Skeletal muscle satellite cell (primary cell): Measurements from ENCODE around the gene SPARC.
"Not testable (repeated sequence)": the region's sequence is repeated elsewhere in the genome, so short reads cannot be mapped to it uniquely, and the experiment has no call there.

Experiments used
- H3K27me3 ChIP-seq: 2 replicates; pipeline ENCODE4 v1.7.0; 2013; ENCODE audit warnings: low read length; ENCODE audit not compliant: control insufficient read depth, insufficient read depth
- H3K36me3 ChIP-seq: 2 replicates; pipeline ENCODE4 v1.7.0; 2013; ENCODE audit warnings: mild to moderate bottlenecking, control low read depth, low read length; ENCODE audit not compliant: insufficient read depth
- H3K4me1 ChIP-seq: 2 replicates; pipeline ENCODE4 v1.7.0; 2013; ENCODE audit warnings: low read length; ENCODE audit not compliant: control insufficient read depth, insufficient read depth
- H3K4me2 ChIP-seq: 2 replicates; pipeline ENCODE4 v1.7.0; 2013; ENCODE audit warnings: mild to moderate bottlenecking, low read length
- H3K4me3 ChIP-seq: 2 replicates; pipeline ENCODE4 v1.7.0; 2013; ENCODE audit warnings: low read length
- H3K9ac ChIP-seq: 2 replicates; pipeline ENCODE4 v1.7.0; 2013; ENCODE audit warnings: mild to moderate bottlenecking, low read depth, low read length, moderate library complexity
- H3K9me3 ChIP-seq: replicated peaks from 2 replicates; pipeline ENCODE4 v1.7.0; 2013; ENCODE audit warnings: mild to moderate bottlenecking, control low read depth, low read length

The SPARC gene

DNA sequence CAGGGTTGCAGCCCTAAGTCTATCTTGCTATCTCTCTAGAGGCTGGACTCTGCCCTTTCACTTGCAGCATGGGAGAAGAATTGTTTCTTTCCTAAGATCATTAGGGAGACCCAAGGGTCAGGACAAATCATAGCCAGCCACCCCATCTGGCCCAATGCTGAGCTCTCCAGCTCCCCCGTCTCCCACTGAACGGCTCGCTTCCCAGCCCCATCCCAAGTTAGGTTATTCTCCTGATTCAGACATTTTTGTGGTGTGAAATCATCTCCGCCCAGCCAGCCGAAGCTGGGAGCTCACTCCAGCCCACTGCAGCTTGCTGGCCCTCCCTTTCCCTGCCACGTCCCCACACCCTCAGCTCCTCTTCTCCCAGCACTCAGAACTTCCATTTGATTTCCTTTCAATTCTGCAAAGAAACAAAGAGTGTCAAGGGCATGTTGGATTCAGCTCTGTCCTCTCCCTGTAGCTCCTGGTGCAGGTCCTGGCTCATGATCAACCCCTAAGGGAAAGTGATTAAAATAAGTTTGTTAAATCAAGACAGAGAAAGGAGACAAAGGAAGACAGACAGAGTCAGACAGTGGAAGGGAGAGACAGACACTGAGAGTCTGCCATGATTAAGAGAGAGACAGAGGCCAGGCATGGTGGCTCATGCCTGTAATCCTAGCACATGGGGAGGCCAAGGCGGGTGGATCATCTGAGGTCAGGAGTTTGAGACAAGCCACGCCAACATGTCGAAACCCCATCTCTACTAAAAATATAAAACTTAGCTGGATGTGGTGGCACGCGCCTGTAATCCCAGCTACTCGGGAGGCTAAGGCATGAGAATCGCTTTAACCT, 12.6 kb upstream of the SPARC start:
- peak overlapping the region; percentile 65 for H3K4me2 ChIP-seq
- H3K4me3 ChIP-seq, result peak overlapping the region; percentile 11
- no peaks in the 10 kb centered on the region for H3K36me3 ChIP-seq
- H3K4me1 ChIP-seq, result peaks cover 54% of the 10 kb centered on the region
- H3K9me3 ChIP-seq, result no peaks in the 10 kb centered on the region
- no peaks in the 10 kb centered on the region for H3K27me3 ChIP-seq
- peak overlapping the region; percentile 83 for H3K9ac ChIP-seq

GRCh38 chr5:151698081-151698480, 11.4 kb upstream of the SPARC start:
- H3K27me3 ChIP-seq, H3K9me3 ChIP-seq, H3K4me3 ChIP-seq, H3K4me2 ChIP-seq, H3K9ac ChIP-seq, H3K36me3 ChIP-seq: not testable (repeated sequence)
- peaks cover 61% of the 10 kb centered on the region for H3K4me1 ChIP-seq

GRCh38 chr5:151697452-151697851, 10.7 kb upstream of the SPARC start:
- Histone ChIP-seq H3K9me3 (no peaks in the 10 kb centered on the region), H3K36me3 (no peaks in the 10 kb centered on the region), H3K4me2 (peak overlapping the region; percentile 63), H3K9ac (peak overlapping the region; percentile 76), H3K4me1 (peaks cover 61% of the 10 kb centered on the region), H3K27me3 (no peaks in the 10 kb centered on the region), H3K4me3 (peak overlapping the region; percentile 1)

GRCh38 chr5:151696470-151697061, 9.9 kb upstream of the SPARC start:
- Histone ChIP-seq H3K4me1 (peaks cover 61% of the 10 kb centered on the region), H3K9me3 (no peaks in the 10 kb centered on the region), H3K27me3 (no peaks in the 10 kb centered on the region), H3K4me3 (peak overlapping the region; percentile 44), H3K36me3 (no peaks in the 10 kb centered on the region), H3K9ac (peak overlapping the region; percentile 76), H3K4me2 (peak overlapping the region; percentile 63)

DNA sequence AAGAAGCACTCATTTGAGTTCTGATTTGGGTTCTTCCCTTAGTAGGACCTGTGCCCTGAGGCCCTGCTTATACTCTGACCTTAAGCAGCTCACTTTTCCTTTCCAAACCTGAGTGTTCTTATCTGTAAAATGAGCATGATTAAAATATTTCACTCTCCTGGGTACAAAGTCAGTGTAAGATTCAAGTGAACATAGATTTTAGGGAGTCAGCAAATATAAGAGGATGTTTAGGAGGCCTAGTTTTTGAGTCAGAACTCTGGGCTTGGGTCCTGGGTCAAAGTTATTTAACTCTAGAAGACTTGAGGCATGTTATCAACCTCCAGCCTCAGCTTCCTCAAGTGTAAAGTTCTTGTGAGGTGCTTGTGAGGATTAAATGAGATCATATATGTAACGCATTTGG, 8.7 kb upstream of the SPARC start:
- Histone ChIP-seq H3K4me2 (no peak overlapping the region), H3K9ac (peak overlapping the region; percentile 76), H3K4me3 (no peak overlapping the region), H3K36me3 (no peaks in the 10 kb centered on the region), H3K27me3 (no peaks in the 10 kb centered on the region), H3K9me3 (no peaks in the 10 kb centered on the region), H3K4me1 (peaks cover 57% of the 10 kb centered on the region)

DNA sequence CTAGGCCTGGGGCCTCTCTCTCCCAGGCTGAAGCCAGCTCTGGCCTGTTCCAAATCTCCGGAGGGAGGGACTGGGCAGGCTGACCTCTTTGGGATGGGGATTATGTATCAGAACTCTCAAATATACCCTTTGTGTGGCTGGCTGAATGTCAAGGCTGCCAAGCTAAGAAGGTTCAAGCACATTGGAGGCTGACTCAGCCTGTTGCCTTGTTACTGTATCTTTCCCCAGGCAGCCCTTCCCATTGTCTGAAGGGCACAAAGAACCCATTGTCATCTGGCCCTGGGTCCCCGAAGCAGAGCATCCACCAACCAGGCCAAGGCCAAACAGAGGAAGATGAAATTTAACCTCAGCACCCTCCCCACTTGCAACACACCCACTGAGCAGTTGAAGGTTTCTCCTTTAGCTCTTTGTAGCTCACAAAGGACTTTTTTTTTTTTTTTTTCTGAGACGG, 7.3 kb upstream of the SPARC start:
- H3K4me3 ChIP-seq, result no peak overlapping the region
- H3K9ac ChIP-seq, result no peak overlapping the region
- H3K4me2 ChIP-seq, result no peak overlapping the region
- H3K9me3 ChIP-seq, result no peaks in the 10 kb centered on the region
- H3K4me1 ChIP-seq, result peaks cover 44% of the 10 kb centered on the region
- no peaks in the 10 kb centered on the region for H3K27me3 ChIP-seq
- H3K36me3 ChIP-seq, result no peaks in the 10 kb centered on the region

DNA sequence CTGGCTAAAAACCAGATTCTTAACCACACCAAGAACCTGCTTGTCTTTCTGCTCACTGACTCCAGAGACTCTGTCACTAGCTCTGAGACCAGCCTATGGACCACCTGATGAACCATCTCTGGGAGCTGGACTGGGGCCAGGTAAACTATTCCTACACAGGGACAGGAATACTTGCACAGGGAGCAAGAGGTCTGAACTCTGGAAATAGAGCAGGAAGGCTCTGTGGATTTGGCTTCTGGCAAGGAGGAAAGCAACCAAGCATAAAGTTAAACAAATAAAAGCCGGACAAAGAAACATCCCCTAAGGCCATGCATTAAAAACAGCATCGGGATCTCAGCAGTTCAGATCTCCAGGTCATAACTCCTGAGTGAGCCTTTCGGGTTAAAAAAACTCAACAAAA, 5.6 kb upstream of the SPARC start:
- no peaks in the 10 kb centered on the region for H3K27me3 ChIP-seq
- peaks cover 38% of the 10 kb centered on the region for H3K4me1 ChIP-seq
- no peaks in the 10 kb centered on the region for H3K36me3 ChIP-seq
- H3K9ac ChIP-seq, result no peak overlapping the region
- no peaks in the 10 kb centered on the region for H3K9me3 ChIP-seq
- H3K4me3 ChIP-seq, result no peak overlapping the region
- H3K4me2 ChIP-seq, result no peak overlapping the region

GRCh38 chr5:151691706-151692105, 5.0 kb upstream of the SPARC start:
- Histone ChIP-seq H3K4me3 (no peak overlapping the region), H3K36me3 (no peaks in the 10 kb centered on the region), H3K4me2 (no peak overlapping the region), H3K9ac (no peak overlapping the region), H3K27me3 (no peaks in the 10 kb centered on the region), H3K4me1 (peaks cover 37% of the 10 kb centered on the region), H3K9me3 (no peaks in the 10 kb centered on the region)

GRCh38 chr5:151689591-151689990, 2.9 kb upstream of the SPARC start:
- not testable (repeated sequence) for H3K4me3 ChIP-seq, H3K27me3 ChIP-seq, H3K4me2 ChIP-seq, H3K9ac ChIP-seq, H3K9me3 ChIP-seq
- Histone ChIP-seq H3K36me3 (peaks cover 13% of the 10 kb centered on the region), H3K4me1 (peaks cover 19% of the 10 kb centered on the region)

GRCh38 chr5:151688436-151688835, 1.7 kb upstream of the SPARC start:
- no peak overlapping the region for H3K4me3 ChIP-seq
- no peaks in the 10 kb centered on the region for H3K27me3 ChIP-seq
- H3K9me3 ChIP-seq, result no peaks in the 10 kb centered on the region
- H3K36me3 ChIP-seq, result peaks cover 23% of the 10 kb centered on the region
- no peak overlapping the region for H3K9ac ChIP-seq
- H3K4me2 ChIP-seq, result no peak overlapping the region
- peaks cover 21% of the 10 kb centered on the region for H3K4me1 ChIP-seq

- peak overlapping the region; percentile 97 for H3K9ac ChIP-seq
- peak overlapping the region; percentile 88 for H3K4me3 ChIP-seq
Observed at GRCh38 chr5:151685749-151686673, 704 bp downstream of the SPARC start.

More at GRCh38 chr5:151685749-151686673, 704 bp downstream of the SPARC start:
- Histone ChIP-seq H3K36me3 (peaks cover 44% of the 10 kb centered on the region), H3K4me1 (peaks cover 44% of the 10 kb centered on the region), H3K27me3 (no peaks in the 10 kb centered on the region), H3K4me2 (peak overlapping the region; percentile 91), H3K9me3 (no peaks in the 10 kb centered on the region)
